Mesodermal cell (in vitro differentiated cells): ENCODE data around the gene SCAF1.

ENCODE experiments used
- H3K27ac ChIP-seq: 2 replicates; pipeline ENCODE4 v1.7.0; 2013; ENCODE audit warnings: mild to moderate bottlenecking, low read depth, low read length, moderate library complexity; ENCODE audit not compliant: severe bottlenecking
- H3K36me3 ChIP-seq: 2 replicates; pipeline ENCODE4 v1.7.1; 2013; ENCODE audit warnings: mild to moderate bottlenecking, low read length, moderate library complexity; ENCODE audit not compliant: control insufficient read depth, insufficient read depth
- H3K4me1 ChIP-seq: one replicate; pipeline ENCODE4 v1.7.1; 2013; ENCODE audit warnings: mild to moderate bottlenecking, low read length; ENCODE audit not compliant: insufficient read depth, control insufficient read depth, poor library complexity, severe bottlenecking
- H3K4me3 ChIP-seq: 2 replicates; pipeline ENCODE4 v1.7.0; 2013; ENCODE audit warnings: low read length, control low read depth, mild to moderate bottlenecking; ENCODE audit not compliant: insufficient read depth, poor library complexity, severe bottlenecking; ENCODE audit errors: extremely low read depth
- H3K9me3 ChIP-seq: 2 replicates; pipeline ENCODE4 v1.7.1; 2013; ENCODE audit warnings: mild to moderate bottlenecking, low read length, moderate library complexity; ENCODE audit not compliant: control insufficient read depth
- WGBS, 2 experiments: methylation state at CpG; one replicate each; pipeline ENCODE4 v1.1.5; 2013; ENCODE audit warnings: missing lambda C conversion rate in 2 of 2; ENCODE audit not compliant: insufficient coverage in 2 of 2; 5-methylcytosine and 5-hydroxymethylcytosine counted together

The SCAF1 gene

DNA sequence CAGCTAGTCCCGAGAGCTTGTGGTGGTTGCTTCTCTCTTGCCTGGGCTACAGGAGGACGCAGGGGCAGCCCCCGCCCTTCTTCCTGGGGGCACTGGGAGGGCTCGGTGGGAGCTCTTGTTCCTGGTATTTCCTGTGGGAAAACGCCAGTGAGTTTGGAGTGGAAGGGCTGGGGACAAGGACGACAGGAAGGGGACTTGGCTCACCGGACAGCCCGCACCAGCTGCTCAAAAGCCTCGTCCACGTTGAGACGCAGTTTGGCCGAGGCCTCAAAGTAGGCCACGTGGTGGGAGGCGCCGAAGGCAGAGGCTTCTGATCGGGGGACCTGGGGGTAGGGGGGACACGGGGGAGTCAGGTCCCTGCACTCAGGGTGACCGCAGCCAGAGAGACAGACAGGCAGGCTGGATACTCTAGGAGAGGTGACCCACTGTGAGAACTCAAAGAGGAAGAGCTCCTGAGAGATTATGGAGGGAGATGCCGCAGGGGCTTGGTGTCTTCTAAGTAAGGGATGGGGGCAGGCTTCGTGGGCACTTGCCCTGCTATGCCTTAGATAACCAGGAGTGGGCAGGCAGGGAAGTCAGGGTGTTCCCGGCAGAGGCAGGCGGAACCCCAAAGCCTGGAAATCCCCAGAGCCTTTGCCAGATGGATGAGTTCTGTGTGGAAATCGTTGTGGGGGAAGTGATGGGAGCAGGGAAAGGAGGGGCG, 6.3 kb upstream of the SCAF1 start:
- Histone ChIP-seq H3K27ac (peak overlapping the region; percentile 66), H3K36me3 (peaks cover 9% of the 10 kb centered on the region), H3K9me3 (no peaks in the 10 kb centered on the region)

GRCh38 chr19:49636233-49636932, 5.6 kb upstream of the SCAF1 start:
- no peak overlapping the region for H3K4me3 ChIP-seq
- no peak overlapping the region for H3K27ac ChIP-seq
- H3K36me3 ChIP-seq = peaks cover 9% of the 10 kb centered on the region
- 86 to 88% methylated on average over 25 to 30 of the region's 30 CpGs for WGBS, 2 experiments
- peaks cover 34% of the 10 kb centered on the region for H3K4me1 ChIP-seq
- no peaks in the 10 kb centered on the region for H3K9me3 ChIP-seq

More for the DNA sequence above, 6.3 kb upstream of the SCAF1 start:
- WGBS, 2 experiments = 72 to 73% methylated on average over 17 to 21 of the region's 24 CpGs
- Histone ChIP-seq H3K4me3 (no peak overlapping the region), H3K4me1 (peaks cover 30% of the 10 kb centered on the region)

DNA sequence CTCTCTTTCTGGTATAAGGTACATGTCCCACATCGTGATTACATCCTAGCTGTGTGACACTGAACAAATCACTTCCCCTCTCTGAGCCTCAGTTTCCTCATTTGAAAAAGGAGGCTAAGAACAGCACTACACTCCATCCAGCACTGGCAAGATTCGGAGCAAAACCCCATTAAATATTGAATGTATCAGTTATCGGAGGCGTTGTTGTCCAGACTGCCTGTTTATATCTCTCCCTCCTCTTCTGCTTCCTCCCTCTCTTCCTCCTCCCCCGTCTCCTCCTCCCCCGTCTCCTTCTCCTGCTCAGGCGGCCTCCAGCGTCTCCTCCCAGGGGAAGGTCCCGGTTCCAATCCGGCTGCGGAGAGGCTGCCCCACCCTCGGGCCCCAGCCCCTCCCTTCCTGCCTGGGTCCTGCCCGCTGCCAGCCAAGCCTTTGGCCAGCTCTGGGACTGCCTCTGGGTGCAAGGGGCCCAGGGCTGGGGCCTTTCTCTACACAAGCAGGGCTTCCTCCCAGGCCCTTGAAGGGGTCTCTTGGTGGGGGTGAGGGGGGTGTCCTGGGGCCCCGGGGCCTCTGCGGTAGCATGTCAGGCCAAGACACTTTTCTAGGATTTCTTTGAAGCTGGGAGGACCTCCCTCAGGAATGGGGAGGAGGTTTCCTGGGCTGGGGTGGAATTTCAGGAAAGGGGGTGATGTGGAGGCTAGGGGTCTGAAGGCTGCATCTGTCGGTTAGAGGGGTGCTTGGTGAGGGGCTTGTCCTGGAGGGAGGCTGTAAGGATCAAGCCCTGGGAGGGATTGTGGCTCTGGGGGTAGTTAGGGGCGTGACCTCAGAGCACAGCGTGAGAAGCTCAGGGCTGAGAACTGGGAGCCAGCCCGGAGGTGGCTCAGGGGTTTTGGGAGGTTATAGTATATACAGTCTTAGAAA, 3.9 kb upstream of the SCAF1 start:
- H3K4me3 ChIP-seq = peak overlapping the region; percentile 99
- H3K36me3 ChIP-seq = peaks cover 9% of the 10 kb centered on the region
- peak overlapping the region; percentile 75 for H3K27ac ChIP-seq
- WGBS, 2 experiments = 10 to 22% methylated on average over 8 to 18 of the region's 19 CpGs
- H3K4me1 ChIP-seq = peaks cover 36% of the 10 kb centered on the region
- H3K9me3 ChIP-seq = no peaks in the 10 kb centered on the region

DNA sequence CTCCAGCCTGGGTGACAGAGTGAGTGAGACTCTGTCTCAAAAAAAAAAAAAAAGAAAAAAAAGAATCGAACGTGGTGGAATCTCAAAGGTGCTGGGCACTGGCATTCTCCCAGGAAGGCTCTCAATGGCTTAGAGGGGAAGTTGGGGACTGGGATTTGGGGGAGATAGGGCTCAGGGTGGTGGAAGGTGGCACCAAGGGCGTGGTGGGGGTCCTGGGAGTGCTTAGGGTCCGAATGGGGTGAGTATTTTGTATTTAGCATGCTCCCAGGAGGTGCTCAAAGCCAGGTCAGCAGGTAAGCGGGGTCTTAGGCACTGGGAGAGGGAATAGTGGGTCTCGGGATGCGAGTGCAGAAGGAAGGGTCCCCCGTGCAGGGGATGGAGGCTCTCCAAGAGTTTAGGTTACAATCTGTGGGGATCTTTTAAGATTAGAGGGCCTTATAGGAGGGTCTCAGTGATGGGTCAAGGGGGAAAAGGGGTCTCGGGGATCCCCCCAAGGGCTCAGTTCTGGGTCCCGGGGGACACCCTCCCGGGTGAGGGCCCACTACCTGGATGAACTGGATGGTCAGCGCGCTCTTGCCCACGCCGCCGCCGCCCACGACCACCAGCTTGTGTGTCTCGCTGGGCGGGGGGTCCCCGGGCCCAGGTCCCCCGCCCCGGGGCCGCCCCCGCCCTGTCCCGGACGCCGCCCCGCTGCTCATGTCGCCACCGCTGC, 2.5 kb upstream of the SCAF1 start:
- Histone ChIP-seq H3K9me3 (no peaks in the 10 kb centered on the region), H3K27ac (peak overlapping the region; percentile 100), H3K4me3 (peak overlapping the region; percentile 99), H3K4me1 (peaks cover 44% of the 10 kb centered on the region), H3K36me3 (peaks cover 15% of the 10 kb centered on the region)
- 5 to 14% methylated on average over 13 to 20 of the region's 31 CpGs for WGBS, 2 experiments

DNA sequence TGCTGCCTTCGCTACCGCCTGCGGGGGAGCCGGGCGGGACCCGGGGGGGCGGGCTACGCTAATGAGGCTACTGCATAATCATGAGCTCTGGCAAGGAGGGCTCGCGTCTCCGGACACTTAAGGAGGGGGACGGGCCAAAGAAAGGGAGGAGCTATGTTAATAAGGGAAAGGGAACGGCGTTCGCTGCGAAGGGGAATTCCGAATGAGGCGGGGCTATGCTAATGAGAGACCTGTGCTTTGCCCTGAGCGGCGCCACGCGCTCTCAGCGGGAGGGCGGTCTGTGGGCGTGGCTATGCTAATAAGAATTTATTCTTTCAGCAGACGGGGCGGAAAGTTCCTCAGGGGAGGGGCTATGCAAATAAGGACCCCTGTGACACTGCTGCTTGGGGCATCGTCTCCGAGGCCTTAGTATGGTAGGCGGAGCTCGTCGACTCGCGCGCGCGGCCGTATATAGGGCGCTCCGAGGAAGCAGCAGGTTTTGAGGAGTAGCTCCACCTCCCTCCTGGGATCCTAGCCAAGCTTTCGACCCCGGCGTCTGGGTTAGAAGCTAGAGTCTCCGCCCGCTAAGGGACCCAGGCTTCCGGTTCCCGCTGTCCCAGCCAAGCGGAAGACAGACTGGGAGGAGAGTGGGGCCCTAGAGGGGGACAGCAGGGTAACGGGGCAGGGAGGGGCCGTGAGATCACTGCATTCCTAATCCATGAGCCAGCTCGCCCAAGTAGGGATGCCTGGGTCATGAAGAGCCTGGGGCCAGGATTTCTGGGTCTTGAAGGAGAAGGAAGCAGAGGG, 1.7 kb upstream of the SCAF1 start, which contains the start of gene RRAS:
TSS of gene RRAS (minus strand) at position 31 of the 786 bp plus-strand sequence. CDS start 45 bp downstream, outside the sequence.
- Histone ChIP-seq H3K9me3 (no peaks in the 10 kb centered on the region), H3K4me3 (peak within 1 kb of the TSS; percentile 99), H3K27ac (peak within 1 kb of the TSS; percentile 100), H3K4me1 (peaks cover 43% of the 10 kb centered on the region), H3K36me3 (peaks cover 19% of the 10 kb centered on the region)
- 0% methylated on average over 43 to 46 of the region's 51 CpGs for WGBS, 2 experiments

GRCh38 chr19:49642492-49643035, 555 bp downstream of the SCAF1 start:
- Histone ChIP-seq H3K36me3 (peaks cover 35% of the 10 kb centered on the region), H3K4me3 (peak overlapping the region; percentile 99), H3K4me1 (peaks cover 33% of the 10 kb centered on the region), H3K27ac (peak overlapping the region; percentile 100), H3K9me3 (no peaks in the 10 kb centered on the region)
- 9 to 10% methylated on average over 5 of the region's 5 CpGs for WGBS, 2 experiments

- Histone ChIP-seq H3K4me1 (peaks cover 26% of the 10 kb centered on the region), H3K9me3 (no peaks in the 10 kb centered on the region), H3K4me3 (peak overlapping the region; percentile 99), H3K36me3 (peaks cover 44% of the 10 kb centered on the region), H3K27ac (no peak overlapping the region)
- WGBS, 2 experiments = 97 to 100% methylated on average over 2 of the region's 2 CpGs
These were observed 1.5 kb downstream of the SCAF1 start for GRCh38 chr19:49643466-49643865.

- H3K4me1 ChIP-seq = peaks cover 18% of the 10 kb centered on the region
- no peak overlapping the region for H3K4me3 ChIP-seq
- no peak overlapping the region for H3K27ac ChIP-seq
- WGBS, 2 experiments = 98 to 99% methylated on average over 8 to 10 of the region's 11 CpGs
- H3K36me3 ChIP-seq = peaks cover 64% of the 10 kb centered on the region
- H3K9me3 ChIP-seq = no peaks in the 10 kb centered on the region
These were observed 3.6 kb downstream of the SCAF1 start for GRCh38 chr19:49645592-49645991.

- WGBS, 2 experiments = 97 to 98% methylated on average over 4 to 13 of the region's 13 CpGs
- peaks cover 65% of the 10 kb centered on the region for H3K36me3 ChIP-seq
These were observed 4.0 kb downstream of the SCAF1 start for GRCh38 chr19:49645995-49646394.

More at GRCh38 chr19:49645995-49646394, 4.0 kb downstream of the SCAF1 start:
- no peak overlapping the region for H3K27ac ChIP-seq
- H3K9me3 ChIP-seq = no peaks in the 10 kb centered on the region
- no peak overlapping the region for H3K4me3 ChIP-seq
- H3K4me1 ChIP-seq = peaks cover 14% of the 10 kb centered on the region
